HCT116 (cell line): ENCODE data around the gene RAPGEF6. TPM values are rescaled to one million over a fixed set of nuclear protein-coding genes. Genes with fewer than 3 reads are reported as not detected.

Experiments used
- ATAC-seq: fragments of 200-7000 bp; cut with Tn5 transposase; 2 replicates; pipeline ENCODE4 v1.9.1; 2020; ENCODE audit warnings: mild to moderate bottlenecking, moderate library complexity
- BruUV-seq: library from RNA; stranded (reverse); fragments of 400-500 nt; replicated peaks from 2 replicates; lab custom pipeline; 2021; lab: Mats Ljungman, UMichigan
- CTCF ChIA-PET: fragments of 300-600 bp; sonication (Branson Sonifier 250); formaldehyde crosslinking; loops from one replicate; lab custom pipeline; 2021; ENCODE audit warnings: antibody characterized with exemption; lab: Charles Lee
- POLR2A ChIA-PET: fragments of 300-600, 350-600 bp; sonication (Branson Sonifier 250); formaldehyde crosslinking; loops from one replicate; lab custom pipeline; 2021; ENCODE audit warnings: antibody characterized with exemption; lab: Charles Lee
- RAD21 ChIA-PET, 2 experiments: fragments of 300-600 bp; sonication (Branson Sonifier 250); formaldehyde crosslinking; loops; one replicate each; lab custom pipeline; 2023; ENCODE audit warnings: low total read pairs in 2 of 2; ENCODE audit not compliant: uncharacterized antibody in 2 of 2, unreplicated experiment in 2 of 2, low non-redundant PET in 1 of 2; lab: Charles Lee
- DNase-seq: peaks from one replicate; pipeline ENCODE4 v3.0.0-alpha.2; 2010; ENCODE audit warnings: low read depth, low spot score
- H2AFZ ChIP-seq: fragments of 200-600 bp; shearing (Covaris generic), sonication (generic); 2 replicates; pipeline ENCODE4 v1.6.1; 2017; ENCODE audit warnings: low read depth, mixed run types, mixed read lengths, antibody characterized with exemption, low read length; ENCODE audit not compliant: poor library complexity, severe bottlenecking
- H3K27ac ChIP-seq: 2 replicates; pipeline ENCODE4 v1.5.1; 2012; ENCODE audit warnings: low read depth, low read length
- H3K27me3 ChIP-seq: fragments of 200-600 bp; sonication (generic); 2 replicates; pipeline ENCODE4 v1.6.1; 2016; ENCODE audit warnings: mixed run types, low read length, mixed read lengths; ENCODE audit not compliant: insufficient read depth
- H3K36me3 ChIP-seq, 2 experiments: fragments of 200-500 bp in 1 of 2; fragments of 200-600 bp in 1 of 2; sonication (Bioruptor generic) in 1 of 2; sonication (generic) in 1 of 2; 2 replicates each; pipeline versions ENCODE4 v1.5.1 to v1.6.1; 2014 to 2016; ENCODE audit warnings: low read length in 2 of 2, inconsistent platforms in 1 of 2, mixed read lengths in 1 of 2, mixed run types in 1 of 2; ENCODE audit not compliant: insufficient read depth in 2 of 2, control insufficient read depth in 1 of 2
- H3K4me1 ChIP-seq, 2 experiments: fragments of 200-600 bp in 1 of 2; sonication (generic) in 1 of 2; 2 replicates each; pipeline versions ENCODE4 v1.5.1 to v1.6.1; 2012 to 2017; ENCODE audit warnings: low read length in 2 of 2, inconsistent platforms in 1 of 2, mild to moderate bottlenecking in 1 of 2, mixed read lengths in 1 of 2, mixed run types in 1 of 2, moderate library complexity in 1 of 2; ENCODE audit not compliant: insufficient read depth in 2 of 2, control insufficient read depth in 1 of 2
- H3K4me2 ChIP-seq: fragments of 200-600 bp; sonication (generic); 2 replicates; pipeline ENCODE4 v1.6.1; 2017; ENCODE audit warnings: mixed run types, low read length, mixed read lengths
- H3K4me3 ChIP-seq, 2 experiments: fragments of 200-600 bp in 1 of 2; sonication (generic) in 1 of 2; replicated peaks in 1 of 2; 2 replicates each; pipeline ENCODE4 v1.5.1; 2011 to 2016; ENCODE audit warnings: low read length in 2 of 2, control low read depth in 1 of 2, low read depth in 1 of 2, mild to moderate bottlenecking in 1 of 2, mixed read lengths in 1 of 2, mixed run types in 1 of 2
- H3K79me2 ChIP-seq: fragments of 200-600 bp; sonication (generic); 2 replicates; pipeline ENCODE4 v1.6.1; 2017; ENCODE audit warnings: mild to moderate bottlenecking, mixed run types, low read length, moderate library complexity, mixed read lengths; ENCODE audit not compliant: insufficient read depth
- H3K9ac ChIP-seq: fragments of 200-600 bp; sonication (generic); 2 replicates; pipeline ENCODE4 v1.6.1; 2016; ENCODE audit warnings: low read length, mixed read lengths
- H3K9me2 ChIP-seq: fragments of 200-600 bp; sonication (generic), shearing (Covaris generic); 2 replicates; pipeline ENCODE4 v1.6.1; 2017; ENCODE audit warnings: mixed run types, mild to moderate bottlenecking, moderate library complexity; ENCODE audit not compliant: insufficient read depth
- H3K9me3 ChIP-seq, 2 experiments: fragments of 200-500 bp in 1 of 2; fragments of 200-600 bp in 1 of 2; sonication (Bioruptor generic) in 1 of 2; sonication (generic) in 1 of 2; 2 replicates each; pipeline ENCODE4 v1.6.1; 2014 to 2017; ENCODE audit warnings: low read length in 2 of 2, mixed read lengths in 2 of 2, inconsistent platforms in 1 of 2, low read depth in 1 of 2, mild to moderate bottlenecking in 1 of 2, mixed run types in 1 of 2, moderate library complexity in 1 of 2; ENCODE audit not compliant: control insufficient read depth in 1 of 2, insufficient read depth in 1 of 2
- H4K20me1 ChIP-seq: fragments of 200-600 bp; sonication (generic), shearing (Covaris generic); 2 replicates; pipeline ENCODE4 v1.6.1; 2017; ENCODE audit warnings: mixed run types, mild to moderate bottlenecking, moderate library complexity; ENCODE audit not compliant: insufficient read depth
- CEBPB ChIP-seq: IDR thresholded peaks from 2 replicates; pipeline ENCODE4 v1.6.1; 2012; ENCODE audit warnings: low read depth
- EGR1 ChIP-seq: IDR thresholded peaks from 2 replicates; pipeline ENCODE4 v1.6.1; 2012; ENCODE audit warnings: low read depth
- EZH2phosphoT487 ChIP-seq: fragments of 200-600 bp; IDR thresholded peaks from 2 replicates; pipeline ENCODE4 v1.6.1; 2018; ENCODE audit warnings: antibody characterized with exemption, borderline replicate concordance
- FOSL1 ChIP-seq: IDR thresholded peaks from 2 replicates; pipeline ENCODE4 v1.6.1; 2012; ENCODE audit warnings: low read depth
- POLR2A ChIP-seq: IDR thresholded peaks from 2 replicates; pipeline ENCODE4 v1.7.0; 2011; ENCODE audit warnings: borderline replicate concordance; ENCODE audit not compliant: insufficient read depth, insufficient read length; ENCODE audit errors: extremely low read depth
- POLR2AphosphoS5 ChIP-seq: IDR thresholded peaks from 2 replicates; pipeline ENCODE4 v1.6.1; 2011; ENCODE audit warnings: mild to moderate bottlenecking, low read depth, low read length, moderate library complexity
- RAD21 ChIP-seq: IDR thresholded peaks from 2 replicates; pipeline ENCODE4 v1.6.1; 2012; ENCODE audit warnings: low read depth, mild to moderate bottlenecking
- REST ChIP-seq: IDR thresholded peaks from 2 replicates; pipeline ENCODE4 v1.6.1; 2012; ENCODE audit warnings: low read depth
- SIN3A ChIP-seq: IDR thresholded peaks from 2 replicates; pipeline ENCODE4 v1.6.1; 2012; ENCODE audit warnings: low read depth
- TCF7L2 ChIP-seq: IDR thresholded peaks from 2 replicates; pipeline ENCODE4 v1.7.0; 2011; ENCODE audit warnings: borderline replicate concordance, inconsistent platforms; ENCODE audit not compliant: insufficient read depth, insufficient read length; ENCODE audit errors: extremely low read depth
- ZNF274 ChIP-seq: fragments of 200-500 bp; sonication (Bioruptor generic); IDR thresholded peaks from 2 replicates; pipeline ENCODE4 v1.6.1; 2014; ENCODE audit warnings: mild to moderate bottlenecking, low read depth, low read length, inconsistent platforms
- intact Hi-C: fragments of 100-400 bp; cut with micrococcal nuclease; formaldehyde crosslinking; loops from 2 replicates; pipeline ENCODE4 v1.10.0; 2022
- total RNA-seq: library from RNA; stranded (reverse); gene quantifications from one replicate; pipeline ENCODE4 v1.2.1, GENCODE V29; 2021; ENCODE audit not compliant: unreplicated experiment
- TF ChIP-seq, protein P1 (sequence below): IDR thresholded peaks from 2 replicates; pipeline ENCODE4 v1.6.1; 2011; ENCODE audit warnings: mild to moderate bottlenecking, low read length, moderate library complexity; ENCODE audit not compliant: insufficient replicate concordance; ENCODE audit errors: extremely low read depth
- TF ChIP-seq, protein P2 (sequence below), 3 experiments: fragments of 200-600 bp in 1 of 3; sonication (generic) in 1 of 3; IDR thresholded peaks in 2 of 3; conservative IDR thresholded peaks in 1 of 3; 2 replicates each; pipeline ENCODE4 v1.5.1; 2012 to 2017; ENCODE audit warnings: low read depth in 2 of 3, low read length in 2 of 3, antibody characterized with exemption in 1 of 3, borderline replicate concordance in 1 of 3, control low read depth in 1 of 3, mild to moderate bottlenecking in 1 of 3, mixed read lengths in 1 of 3, mixed run types in 1 of 3, moderate library complexity in 1 of 3; ENCODE audit not compliant: insufficient read depth in 1 of 3

RAPGEF6 gene
- total RNA-seq, 1 experiment from 2014 or later, result 18.4 TPM

GRCh38 chr5:131416729-131417128 lies 218.3 kb downstream of the RAPGEF6 start:
- H3K9ac ChIP-seq, result no peak overlapping the region
- ATAC-seq (no peak), DNase-seq (no peak)
- no peak overlapping the region for H2AFZ ChIP-seq
- H3K4me3 ChIP-seq, result no peak overlapping the region
- CTCF ChIA-PET, result no interaction called here
- POLR2A ChIA-PET, result no interaction called here
- H3K79me2 ChIP-seq, result no peaks in the 10 kb centered on the region
- H3K27me3 ChIP-seq, result no peaks in the 10 kb centered on the region
- H3K27ac ChIP-seq, result no peak overlapping the region
- no peaks in the 10 kb centered on the region for H3K9me2 ChIP-seq
- H3K9me3 ChIP-seq, result no peaks in the 10 kb centered on the region
- no peaks in the 10 kb centered on the region for H3K4me1 ChIP-seq
- TF ChIP-seq CEBPB (no peak), EGR1 (no peak), POLR2AphosphoS5 (no peak), EZH2phosphoT487 (no peak), SIN3A (no peak), ZNF274 (no peak), RAD21 (no peak), REST (no peak), FOSL1 (no peak), POLR2A (no peak), TCF7L2 (no peak)
- TF ChIP-seq, protein P1, sequence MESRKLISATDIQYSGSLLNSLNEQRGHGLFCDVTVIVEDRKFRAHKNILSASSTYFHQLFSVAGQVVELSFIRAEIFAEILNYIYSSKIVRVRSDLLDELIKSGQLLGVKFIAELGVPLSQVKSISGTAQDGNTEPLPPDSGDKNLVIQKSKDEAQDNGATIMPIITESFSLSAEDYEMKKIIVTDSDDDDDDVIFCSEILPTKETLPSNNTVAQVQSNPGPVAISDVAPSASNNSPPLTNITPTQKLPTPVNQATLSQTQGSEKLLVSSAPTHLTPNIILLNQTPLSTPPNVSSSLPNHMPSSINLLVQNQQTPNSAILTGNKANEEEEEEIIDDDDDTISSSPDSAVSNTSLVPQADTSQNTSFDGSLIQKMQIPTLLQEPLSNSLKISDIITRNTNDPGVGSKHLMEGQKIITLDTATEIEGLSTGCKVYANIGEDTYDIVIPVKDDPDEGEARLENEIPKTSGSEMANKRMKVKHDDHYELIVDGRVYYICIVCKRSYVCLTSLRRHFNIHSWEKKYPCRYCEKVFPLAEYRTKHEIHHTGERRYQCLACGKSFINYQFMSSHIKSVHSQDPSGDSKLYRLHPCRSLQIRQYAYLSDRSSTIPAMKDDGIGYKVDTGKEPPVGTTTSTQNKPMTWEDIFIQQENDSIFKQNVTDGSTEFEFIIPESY, result no peak
- TF ChIP-seq, protein P2, sequence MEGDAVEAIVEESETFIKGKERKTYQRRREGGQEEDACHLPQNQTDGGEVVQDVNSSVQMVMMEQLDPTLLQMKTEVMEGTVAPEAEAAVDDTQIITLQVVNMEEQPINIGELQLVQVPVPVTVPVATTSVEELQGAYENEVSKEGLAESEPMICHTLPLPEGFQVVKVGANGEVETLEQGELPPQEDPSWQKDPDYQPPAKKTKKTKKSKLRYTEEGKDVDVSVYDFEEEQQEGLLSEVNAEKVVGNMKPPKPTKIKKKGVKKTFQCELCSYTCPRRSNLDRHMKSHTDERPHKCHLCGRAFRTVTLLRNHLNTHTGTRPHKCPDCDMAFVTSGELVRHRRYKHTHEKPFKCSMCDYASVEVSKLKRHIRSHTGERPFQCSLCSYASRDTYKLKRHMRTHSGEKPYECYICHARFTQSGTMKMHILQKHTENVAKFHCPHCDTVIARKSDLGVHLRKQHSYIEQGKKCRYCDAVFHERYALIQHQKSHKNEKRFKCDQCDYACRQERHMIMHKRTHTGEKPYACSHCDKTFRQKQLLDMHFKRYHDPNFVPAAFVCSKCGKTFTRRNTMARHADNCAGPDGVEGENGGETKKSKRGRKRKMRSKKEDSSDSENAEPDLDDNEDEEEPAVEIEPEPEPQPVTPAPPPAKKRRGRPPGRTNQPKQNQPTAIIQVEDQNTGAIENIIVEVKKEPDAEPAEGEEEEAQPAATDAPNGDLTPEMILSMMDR (IDR thresholded peaks at IDR 0.05 in 2 of 3, conservative IDR thresholded peaks at IDR 0.05 in 1 of 3; ENCODE audit: borderline replicate concordance in 1 of 3, insufficient read depth in 1 of 3, low read depth in 2 of 3, low read length in 2 of 3), result no peak
- RAD21 ChIA-PET, result no interaction called here
- H3K4me2 ChIP-seq, result no peak overlapping the region
- BruUV-seq, result no TSS peak
- intact Hi-C loops, result loop anchor here (1.0 to 2.0 kb wide), 3 partner anchors 546 to 1645 kb away; no protein-coding TSS in a partner anchor
- no peaks in the 10 kb centered on the region for H4K20me1 ChIP-seq
- H3K36me3 ChIP-seq, result no peaks in the 10 kb centered on the region; a peak in 1 of 4 replicates
